Activated CD4-positive, alpha-beta memory T cell treated with anti-CD3 and anti-CD28 coated beads for 36 hours (primary cell): ENCODE data around the gene CPA3. TPM values are rescaled to one million over a fixed set of nuclear protein-coding genes. Genes with fewer than 3 reads are reported as not detected.

ENCODE experiments used
- CTCF ChIA-PET: fragments of 350-600 bp; sonication (Branson Sonifier 250); formaldehyde crosslinking; loops from one replicate; lab custom pipeline; 2021; ENCODE audit warnings: antibody characterized with exemption, inconsistent platforms; lab: Charles Lee
- POLR2A ChIA-PET: fragments of 350-600 bp; sonication (Branson Sonifier 250); formaldehyde crosslinking; loops from one replicate; lab custom pipeline; 2021; ENCODE audit warnings: antibody characterized with exemption; lab: Charles Lee
- DNase-seq: peaks from one replicate; pipeline ENCODE4 v3.0.0-alpha.2; 2020
- H3K27ac Mint-ChIP-seq: one replicate; pipeline ENCODE4 v1.8.0; 2021; ENCODE audit warnings: mixed read lengths
- H3K27me3 Mint-ChIP-seq: one replicate; pipeline ENCODE4 v1.8.0; 2021; ENCODE audit warnings: mixed read lengths
- H3K36me3 Mint-ChIP-seq: one replicate; pipeline ENCODE4 v1.8.0; 2021; ENCODE audit warnings: mixed read lengths
- H3K4me1 Mint-ChIP-seq: one replicate; pipeline ENCODE4 v1.8.0; 2021; ENCODE audit warnings: low read depth, mixed read lengths
- H3K4me3 Mint-ChIP-seq: one replicate; pipeline ENCODE4 v1.8.0; 2021; ENCODE audit warnings: mild to moderate bottlenecking, mixed read lengths
- H3K9me3 Mint-ChIP-seq: one replicate; pipeline ENCODE4 v1.8.0; 2021; ENCODE audit warnings: mixed read lengths
- intact Hi-C: fragments of 100-400 bp; cut with micrococcal nuclease; formaldehyde crosslinking; loops from one replicate; pipeline ENCODE4 v1.15.1; 2023
- total RNA-seq, 2 experiments: library from RNA; stranded (reverse); gene quantifications; one replicate each; pipeline ENCODE4 v1.2.3, GENCODE V29; 2021

The CPA3 gene
- total RNA-seq, 2 experiments from 2014 or later, result not detected

DNA sequence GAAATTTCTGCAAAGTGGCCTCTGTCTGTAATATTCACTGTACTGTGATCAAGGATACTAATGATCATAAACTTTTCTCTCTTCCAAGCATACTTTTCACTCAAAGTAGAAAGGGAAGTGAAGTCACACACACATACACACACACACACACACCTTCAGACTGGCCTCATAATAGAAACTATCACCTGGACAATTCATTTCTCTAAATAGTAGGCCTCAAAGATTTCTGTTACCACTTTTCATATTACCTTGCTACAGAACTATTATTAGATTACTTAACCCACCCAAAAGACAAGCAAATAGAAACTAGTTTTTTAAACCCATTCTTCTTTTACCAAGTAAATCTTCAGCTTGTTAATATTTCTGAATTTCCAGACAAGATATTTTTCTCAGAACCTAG is 25.3 kb upstream of the CPA3 start:
- no peaks in the 10 kb centered on the region for H3K4me1 Mint-ChIP-seq
- ChIA-PET CTCF (no interaction called here), POLR2A (no interaction called here)
- peaks cover 4% of the 10 kb centered on the region for H3K27me3 Mint-ChIP-seq
- DNase-seq, result no peak
- H3K4me3 Mint-ChIP-seq, result no peak overlapping the region
- no peaks in the 10 kb centered on the region for H3K9me3 Mint-ChIP-seq
- H3K36me3 Mint-ChIP-seq, result no peaks in the 10 kb centered on the region
- H3K27ac Mint-ChIP-seq, result no peak overlapping the region
- intact Hi-C loops, result no loop called here

DNA sequence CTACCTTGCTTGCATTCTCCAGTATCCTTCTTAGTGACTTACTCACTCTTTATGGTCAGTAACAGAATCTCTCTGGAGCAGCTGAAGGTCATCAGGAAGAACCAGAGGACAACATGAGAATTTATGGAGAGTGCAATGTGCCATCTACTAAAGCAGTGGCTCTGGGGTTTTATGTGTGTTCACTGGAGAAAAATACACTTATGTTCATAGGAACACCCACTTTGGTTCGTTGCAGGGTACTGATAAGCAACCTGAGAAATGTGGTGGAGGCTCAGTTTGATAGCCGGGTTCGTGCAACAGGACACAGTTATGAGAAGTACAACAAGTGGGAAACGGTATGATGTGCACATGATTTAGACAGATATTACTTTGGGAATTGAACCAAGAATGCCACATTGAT is 24.6 kb upstream of the CPA3 start:
- H3K27ac Mint-ChIP-seq, result no peak overlapping the region
- no peaks in the 10 kb centered on the region for H3K9me3 Mint-ChIP-seq
- POLR2A ChIA-PET, result no interaction called here
- H3K36me3 Mint-ChIP-seq, result no peaks in the 10 kb centered on the region
- no peak for DNase-seq
- no peaks in the 10 kb centered on the region for H3K4me1 Mint-ChIP-seq
- H3K27me3 Mint-ChIP-seq, result peaks cover 1% of the 10 kb centered on the region
- intact Hi-C loops, result no loop called here
- CTCF ChIA-PET, result no interaction called here
- H3K4me3 Mint-ChIP-seq, result no peak overlapping the region

DNA sequence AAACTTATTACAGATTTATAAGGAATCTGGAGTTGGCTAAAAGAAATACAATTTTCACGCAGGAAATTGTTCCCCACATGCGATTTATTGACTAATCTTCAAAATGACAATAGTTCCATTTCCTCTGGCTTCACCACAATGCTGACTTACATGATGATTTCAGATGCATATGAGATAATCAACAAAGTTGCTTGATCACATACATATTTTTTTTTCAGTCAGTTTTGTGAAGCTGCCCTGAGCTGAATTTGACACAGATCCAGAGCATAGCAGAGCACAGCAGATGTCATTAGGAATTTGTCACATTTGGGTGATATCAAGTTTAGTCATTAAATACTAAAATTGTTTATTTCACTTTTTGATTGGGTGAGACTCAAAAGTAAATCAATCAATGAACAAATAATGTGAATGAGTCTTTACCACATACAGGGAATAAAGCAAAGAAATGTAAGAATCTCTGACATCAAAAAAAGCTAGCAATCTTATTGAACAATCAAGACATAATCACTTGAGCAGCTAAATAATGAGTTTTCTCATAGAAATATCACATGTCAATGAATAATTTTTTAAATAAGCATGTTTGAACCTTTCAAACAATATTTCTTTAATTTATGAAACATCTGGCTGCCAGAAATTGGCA is 19.2 kb upstream of the CPA3 start:
- intact Hi-C loops, result no loop called here
- Mint-ChIP-seq H3K9me3 (no peaks in the 10 kb centered on the region), H3K36me3 (no peaks in the 10 kb centered on the region), H3K4me3 (no peak overlapping the region), H3K27me3 (peaks cover 1% of the 10 kb centered on the region), H3K4me1 (no peaks in the 10 kb centered on the region), H3K27ac (no peak overlapping the region)
- ChIA-PET CTCF (interaction anchor here (1.0 kb wide), 1 partner anchor 14 kb away, joined by 3 read pairs; no protein-coding TSS in a partner anchor), POLR2A (no interaction called here)
- no peak for DNase-seq

DNA sequence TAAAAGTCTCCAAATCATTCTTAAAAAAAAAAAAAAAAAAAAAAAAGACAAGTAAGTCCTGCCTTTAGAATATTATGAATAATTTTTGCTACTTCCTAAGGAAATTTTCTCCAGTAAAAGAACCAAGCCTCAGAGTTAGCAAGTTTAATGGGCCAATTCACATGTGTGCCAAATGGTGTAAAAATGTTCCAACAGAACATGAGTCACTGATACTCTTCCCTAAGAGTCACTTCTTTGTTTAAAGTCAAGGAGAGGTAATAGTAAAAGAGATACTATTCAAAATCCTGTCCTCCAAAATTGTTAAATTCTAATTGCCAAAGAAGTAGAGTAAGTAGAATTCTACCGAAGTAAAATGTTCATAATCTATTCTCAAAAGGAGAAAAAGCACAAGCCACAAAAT is 17.7 kb upstream of the CPA3 start:
- H3K9me3 Mint-ChIP-seq, result no peaks in the 10 kb centered on the region
- intact Hi-C loops, result no loop called here
- H3K27me3 Mint-ChIP-seq, result no peaks in the 10 kb centered on the region
- no peaks in the 10 kb centered on the region for H3K36me3 Mint-ChIP-seq
- H3K4me1 Mint-ChIP-seq, result no peaks in the 10 kb centered on the region
- ChIA-PET POLR2A (no interaction called here), CTCF (interaction anchor here (1.6 kb wide), 1 partner anchor 15 kb away, joined by 5 read pairs; no protein-coding TSS in a partner anchor)
- DNase-seq, result no peak
- no peak overlapping the region for H3K4me3 Mint-ChIP-seq
- H3K27ac Mint-ChIP-seq, result no peak overlapping the region

DNA sequence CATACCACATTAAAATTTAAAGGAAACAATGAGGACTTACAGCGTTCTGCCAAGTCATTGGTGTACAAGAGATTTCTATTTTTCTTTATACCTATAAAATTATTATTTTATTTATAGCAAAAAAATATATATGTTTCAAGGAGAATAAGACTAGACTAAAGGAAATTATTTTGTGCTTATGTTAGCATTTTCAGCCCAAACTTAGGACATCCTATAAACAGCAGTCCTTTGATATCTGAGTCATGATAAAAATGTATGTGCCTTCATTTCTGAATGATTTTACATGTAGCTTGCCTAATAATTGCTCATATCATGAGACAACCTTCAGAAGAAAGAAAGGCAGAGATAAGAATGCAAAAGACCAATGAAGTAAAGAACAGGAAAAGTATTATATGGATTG is 16.7 kb upstream of the CPA3 start:
- Mint-ChIP-seq H3K9me3 (no peaks in the 10 kb centered on the region), H3K36me3 (no peaks in the 10 kb centered on the region), H3K4me1 (no peaks in the 10 kb centered on the region), H3K4me3 (no peak overlapping the region), H3K27me3 (no peaks in the 10 kb centered on the region), H3K27ac (no peak overlapping the region)
- CTCF ChIA-PET, result interaction anchor here (1.2 to 1.6 kb wide), 2 partner anchors 12 to 14 kb away, joined by 4 to 5 read pairs; no protein-coding TSS in a partner anchor
- POLR2A ChIA-PET, result no interaction called here
- DNase-seq, result no peak
- intact Hi-C loops, result no loop called here

DNA sequence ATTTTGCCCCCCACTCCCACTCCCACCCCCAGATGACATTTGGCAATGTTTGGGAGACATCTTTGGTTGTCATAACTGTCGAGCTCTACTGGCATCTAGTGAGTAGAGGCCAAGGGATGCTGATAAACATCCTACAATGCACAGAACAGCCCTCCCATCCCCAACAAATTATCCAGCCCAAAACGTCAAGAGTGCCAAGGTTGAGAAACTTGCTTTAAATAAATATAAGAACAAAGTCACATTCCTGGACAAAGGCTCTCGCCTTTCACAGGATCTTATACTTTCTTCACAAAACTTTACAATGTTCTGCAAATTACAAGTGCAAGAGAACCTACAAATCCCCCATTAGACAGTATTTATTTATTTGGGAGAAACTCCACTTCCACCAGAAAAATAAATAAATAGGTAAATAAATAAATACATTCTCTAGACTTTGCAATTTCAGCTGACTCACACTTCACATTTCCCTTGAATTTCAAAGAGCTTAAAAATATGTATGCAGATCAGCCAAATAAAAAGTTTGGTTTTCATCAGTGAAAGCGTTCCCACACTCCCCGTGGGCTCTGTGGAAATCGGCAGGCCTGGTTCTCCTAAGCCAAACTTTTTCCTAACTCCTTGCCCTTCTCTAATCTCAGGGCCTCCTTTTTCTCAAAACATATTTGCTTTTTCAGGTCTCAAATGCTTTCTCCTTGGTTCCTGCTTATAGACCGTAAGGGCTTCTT is 12.7 kb upstream of the CPA3 start:
- CTCF ChIA-PET, result interaction anchor here (0.7 to 1.2 kb wide), 2 partner anchors 89 to 129 kb away, joined by 3 read pairs; no protein-coding TSS in a partner anchor
- no peaks in the 10 kb centered on the region for H3K36me3 Mint-ChIP-seq
- no peaks in the 10 kb centered on the region for H3K4me1 Mint-ChIP-seq
- intact Hi-C loops, result no loop called here
- DNase-seq, result no peak
- no peak overlapping the region for H3K27ac Mint-ChIP-seq
- no peak overlapping the region for H3K4me3 Mint-ChIP-seq
- POLR2A ChIA-PET, result no interaction called here
- peaks cover 4% of the 10 kb centered on the region for H3K27me3 Mint-ChIP-seq
- H3K9me3 Mint-ChIP-seq, result no peaks in the 10 kb centered on the region

DNA sequence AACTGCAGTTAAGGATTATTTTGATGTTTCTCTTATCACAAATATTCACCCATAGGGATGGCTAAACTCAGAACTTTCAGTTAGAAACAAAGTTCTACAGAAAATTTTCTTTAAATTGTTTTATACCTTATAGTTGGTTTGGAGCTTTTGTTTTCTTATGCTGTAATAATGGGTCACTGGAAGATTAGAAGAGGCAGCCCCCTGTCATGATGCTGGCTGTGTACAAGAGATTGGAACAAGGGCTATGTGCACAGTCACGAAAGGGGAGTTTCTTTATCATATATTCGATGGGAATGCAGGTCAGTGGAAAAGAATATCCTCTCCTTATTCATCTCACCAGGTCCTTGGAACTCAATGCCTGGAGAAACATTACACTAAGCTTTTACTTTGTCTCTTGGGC is 12.0 kb upstream of the CPA3 start:
- POLR2A ChIA-PET, result no interaction called here
- intact Hi-C loops, result no loop called here
- CTCF ChIA-PET, result interaction anchor here (0.7 to 0.9 kb wide), 2 partner anchors 10 to 117 kb away, joined by 3 to 5 read pairs; no protein-coding TSS in a partner anchor

DNA sequence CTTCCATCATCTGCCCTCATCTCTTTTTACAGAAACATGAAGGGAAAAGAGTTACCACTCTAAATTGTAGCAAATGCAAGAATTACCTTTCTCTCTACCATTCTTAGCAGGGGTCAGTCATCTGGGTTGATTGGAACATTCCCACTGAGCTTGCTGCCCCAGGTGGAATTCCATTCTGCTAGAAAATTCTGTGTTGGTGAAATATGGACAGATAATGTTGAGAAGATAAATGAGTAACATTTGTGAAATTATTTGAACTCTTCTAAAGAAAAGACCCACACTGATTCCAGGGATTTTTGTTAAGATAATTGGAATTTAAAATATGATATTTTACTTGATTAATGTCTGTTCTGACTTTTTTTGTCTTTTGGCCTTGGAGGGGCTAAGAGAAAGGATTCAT is 11.0 kb upstream of the CPA3 start:
- Mint-ChIP-seq H3K27ac (no peak overlapping the region), H3K9me3 (no peaks in the 10 kb centered on the region), H3K36me3 (no peaks in the 10 kb centered on the region), H3K4me1 (no peaks in the 10 kb centered on the region), H3K4me3 (no peak overlapping the region), H3K27me3 (peaks cover 4% of the 10 kb centered on the region)
- CTCF ChIA-PET, result interaction anchor here (0.9 kb wide), 1 partner anchor 9 kb away, joined by 5 read pairs; no protein-coding TSS in a partner anchor
- intact Hi-C loops, result no loop called here
- POLR2A ChIA-PET, result no interaction called here
- DNase-seq, result no peak

More for the DNA sequence above, 12.0 kb upstream of the CPA3 start:
- no peaks in the 10 kb centered on the region for H3K9me3 Mint-ChIP-seq
- DNase-seq, result no peak
- peaks cover 4% of the 10 kb centered on the region for H3K27me3 Mint-ChIP-seq
- H3K4me1 Mint-ChIP-seq, result no peaks in the 10 kb centered on the region
- no peak overlapping the region for H3K4me3 Mint-ChIP-seq
- no peak overlapping the region for H3K27ac Mint-ChIP-seq
- H3K36me3 Mint-ChIP-seq, result no peaks in the 10 kb centered on the region

DNA sequence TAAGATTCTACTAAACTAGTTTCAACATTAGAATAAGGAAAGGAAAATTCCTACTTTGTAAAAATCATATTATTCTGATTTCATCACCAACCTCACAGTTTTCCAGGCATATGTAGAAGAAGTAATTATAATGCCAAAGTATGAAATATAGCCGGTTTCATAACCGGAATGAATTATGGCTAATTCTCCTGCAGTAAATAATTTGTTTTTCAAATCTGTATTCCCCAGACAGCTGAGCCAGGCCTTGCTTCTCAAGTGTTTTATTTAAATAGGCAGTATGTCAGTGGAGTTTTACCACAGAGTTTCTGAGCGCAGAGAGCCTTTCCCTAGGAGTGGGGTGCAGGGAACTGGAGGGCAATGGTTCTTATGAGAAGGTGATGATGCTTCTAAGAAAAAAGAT is 8.7 kb upstream of the CPA3 start:
- intact Hi-C loops, result no loop called here
- H3K9me3 Mint-ChIP-seq, result no peaks in the 10 kb centered on the region
- H3K4me1 Mint-ChIP-seq, result no peaks in the 10 kb centered on the region
- H3K27me3 Mint-ChIP-seq, result peaks cover 4% of the 10 kb centered on the region
- H3K36me3 Mint-ChIP-seq, result no peaks in the 10 kb centered on the region
- ChIA-PET CTCF (no interaction called here), POLR2A (no interaction called here)
- no peak for DNase-seq
- H3K4me3 Mint-ChIP-seq, result no peak overlapping the region
- H3K27ac Mint-ChIP-seq, result no peak overlapping the region

DNA sequence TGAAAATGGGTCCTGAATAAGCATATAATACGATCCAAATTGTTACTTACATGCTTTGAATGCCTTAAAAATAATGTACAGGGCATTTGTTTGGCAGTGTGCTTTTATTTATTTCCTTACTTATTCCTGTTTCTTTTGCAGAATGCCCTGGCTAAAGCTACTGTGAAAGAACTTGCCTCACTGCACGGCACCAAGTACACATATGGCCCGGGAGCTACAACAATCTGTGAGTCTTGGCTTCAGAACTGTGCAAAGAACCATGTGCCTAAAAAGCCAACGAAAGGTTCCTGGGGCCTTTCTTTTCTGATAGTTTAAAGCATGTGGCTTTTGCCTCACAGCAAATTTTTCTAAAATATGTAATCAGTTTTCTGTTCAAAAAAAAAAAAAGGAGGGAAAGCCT is 7.8 kb upstream of the CPA3 start:
- Mint-ChIP-seq H3K27me3 (peaks cover 7% of the 10 kb centered on the region), H3K4me1 (no peaks in the 10 kb centered on the region), H3K9me3 (no peaks in the 10 kb centered on the region), H3K36me3 (no peaks in the 10 kb centered on the region), H3K4me3 (no peak overlapping the region), H3K27ac (no peak overlapping the region)
- POLR2A ChIA-PET, result no interaction called here
- intact Hi-C loops, result no loop called here
- CTCF ChIA-PET, result interaction anchor here (0.7 kb wide), 1 partner anchor 416 kb away, joined by 3 read pairs; no protein-coding TSS in a partner anchor
- DNase-seq, result no peak

DNA sequence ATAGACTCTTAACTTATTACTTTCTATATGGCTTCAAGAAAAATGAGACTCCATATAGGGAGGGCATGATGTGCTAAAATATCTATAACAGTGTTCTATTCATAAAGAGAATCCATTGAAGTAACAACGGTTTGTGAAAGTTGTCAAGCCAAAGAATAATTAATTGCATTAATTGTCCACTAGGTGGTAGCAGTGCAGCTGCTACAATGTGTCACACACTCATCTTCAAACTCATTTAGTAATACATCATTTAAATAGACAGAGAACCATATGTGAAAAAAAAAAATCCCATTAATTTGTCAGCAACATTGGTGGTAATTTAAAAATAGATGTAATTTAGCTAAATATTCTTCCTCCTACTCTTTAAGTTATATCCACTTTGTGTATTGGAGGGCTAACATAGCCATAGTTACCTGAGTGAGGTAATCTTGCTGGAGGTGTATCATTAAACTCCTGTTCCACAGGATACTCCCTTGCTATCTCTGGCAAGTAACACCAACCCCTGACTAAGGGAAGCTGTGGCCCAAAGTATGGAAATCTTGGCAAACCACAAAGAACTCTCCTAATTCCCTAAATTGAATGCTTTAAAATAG is 3.7 kb upstream of the CPA3 start:
- ChIA-PET POLR2A (no interaction called here), CTCF (interaction anchor here (0.6 to 6.1 kb wide), 14 partner anchors 13 to 556 kb away, joined by 3 to 96 read pairs (median 3); no protein-coding TSS in a partner anchor)
- Mint-ChIP-seq H3K4me1 (no peaks in the 10 kb centered on the region), H3K27ac (no peak overlapping the region), H3K9me3 (no peaks in the 10 kb centered on the region), H3K36me3 (no peaks in the 10 kb centered on the region), H3K27me3 (peaks cover 15% of the 10 kb centered on the region), H3K4me3 (no peak overlapping the region)
- intact Hi-C loops, result loop anchor here (1.0 to 10.0 kb wide), 4 partner anchors 82 to 412 kb away; partner anchors contain the start of gene HPS3
- no peak for DNase-seq

DNA sequence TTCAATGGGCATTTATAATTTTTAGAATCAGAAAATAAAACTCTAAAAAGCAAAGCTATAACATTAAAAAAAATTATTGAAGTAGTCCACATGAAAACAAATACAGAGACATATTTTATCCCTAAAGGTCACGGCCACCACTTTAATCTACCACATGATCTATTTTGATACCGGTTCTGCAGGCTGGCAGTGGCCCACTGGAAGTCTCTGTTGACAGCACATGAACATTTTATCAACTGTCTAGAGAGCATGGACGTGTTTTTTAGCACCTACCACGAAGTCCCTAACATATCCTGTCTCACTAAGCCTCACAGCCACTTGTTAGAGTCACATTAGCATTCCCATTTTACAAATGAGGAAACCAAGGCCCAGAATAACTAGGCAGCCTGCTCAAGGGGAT is 1.8 kb upstream of the CPA3 start:
- no peak overlapping the region for H3K27ac Mint-ChIP-seq
- intact Hi-C loops, result loop anchor here (10.0 kb wide), 1 partner anchor 262 kb away; the partner anchor contains the start of gene HPS3
- POLR2A ChIA-PET, result no interaction called here
- peaks cover 20% of the 10 kb centered on the region for H3K27me3 Mint-ChIP-seq
- no peaks in the 10 kb centered on the region for H3K36me3 Mint-ChIP-seq
- no peaks in the 10 kb centered on the region for H3K4me1 Mint-ChIP-seq
- CTCF ChIA-PET, result interaction anchor here (0.8 to 6.1 kb wide), 9 partner anchors 10 to 418 kb away, joined by 3 to 96 read pairs (median 3); no protein-coding TSS in a partner anchor
- no peak for DNase-seq
- no peaks in the 10 kb centered on the region for H3K9me3 Mint-ChIP-seq
- H3K4me3 Mint-ChIP-seq, result no peak overlapping the region
